Stimulated activated CD4-positive, alpha-beta T cell treated with anti-CD3 and anti-CD28 coated beads, Interleukin-2, amount 100 ng/mL, for 24 hours (primary cell): Measurements from ENCODE around the gene CCDC73.
"Not testable (repeated sequence)": the region's sequence is repeated elsewhere in the genome, so short reads cannot be mapped to it uniquely, and the experiment has no call there.

Experiments
- DNase-seq, 2 donors: peaks; one replicate each; pipeline ENCODE4 v3.0.0-alpha.2; 2020

The CCDC73 gene

DNA sequence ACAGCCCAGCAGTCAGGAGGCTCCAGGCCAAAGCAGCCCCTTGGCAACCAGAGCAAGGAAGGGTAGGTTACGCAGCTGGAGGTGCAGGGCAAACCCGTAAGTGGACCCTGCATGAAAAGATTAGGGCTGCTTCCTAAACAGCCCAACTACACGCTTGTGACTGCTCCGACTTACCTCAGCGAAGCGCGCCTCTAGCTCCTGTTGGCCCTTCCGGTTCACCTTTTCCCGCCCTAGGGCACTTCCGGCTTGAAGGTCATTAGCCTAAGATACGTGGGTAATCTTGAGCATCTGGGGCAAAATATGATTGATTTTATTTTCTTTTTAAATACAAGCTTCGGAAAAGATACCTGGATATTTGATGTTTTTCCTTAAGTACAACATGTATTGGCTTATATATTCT, at the start of gene CCDC73:
TSS of gene CCDC73 (minus strand) at position 224 of the 400 bp plus-strand sequence. CDS start 34,419 bp downstream, outside the sequence.
- no peak for DNase-seq

GRCh38 chr11:32843544-32843943, 49.1 kb upstream of the CCDC73 start:
- no peak for DNase-seq

- no peak for DNase-seq
Observed at GRCh38 chr11:32840587-32840986, 46.1 kb upstream of the CCDC73 start.

GRCh38 chr11:32839308-32839707, 44.8 kb upstream of the CCDC73 start:
- DNase-seq, result no peak

DNA sequence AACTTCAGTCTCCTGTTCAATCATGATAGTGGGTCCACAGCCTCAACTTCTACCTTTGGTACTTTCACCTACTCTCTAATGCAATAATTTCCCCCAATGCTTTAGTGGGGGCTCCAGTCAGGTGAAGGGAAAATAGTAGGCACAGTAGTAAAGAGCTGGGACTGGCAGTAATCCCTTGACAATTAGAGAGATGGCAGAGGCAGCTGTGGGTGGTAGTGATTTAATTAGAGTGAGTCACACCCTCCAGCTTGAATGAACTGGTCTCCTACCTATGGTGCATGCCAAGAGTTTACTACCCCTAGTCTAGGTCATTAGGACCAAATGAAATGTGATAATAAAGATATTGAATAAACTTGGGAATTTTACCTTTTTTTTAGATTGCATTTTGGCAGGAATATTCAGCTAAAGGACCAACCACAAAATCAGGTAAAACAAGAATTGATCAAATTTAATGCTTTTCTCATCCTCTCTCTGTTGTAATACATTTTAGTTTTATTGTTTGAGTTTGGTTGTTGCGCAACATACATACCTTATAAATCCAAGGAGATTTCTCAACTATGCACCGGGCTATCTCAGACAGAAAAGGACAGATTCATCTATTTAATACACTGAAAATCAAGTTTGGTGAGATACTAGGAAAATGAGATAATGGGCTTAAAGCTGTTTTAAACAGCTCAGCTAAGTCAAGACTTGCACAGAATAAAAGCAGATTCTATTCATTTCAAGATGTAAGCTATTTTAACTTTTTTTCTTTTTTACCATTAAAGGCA, 44.2 kb upstream of the CCDC73 start:
- DNase-seq, result no peak

DNA sequence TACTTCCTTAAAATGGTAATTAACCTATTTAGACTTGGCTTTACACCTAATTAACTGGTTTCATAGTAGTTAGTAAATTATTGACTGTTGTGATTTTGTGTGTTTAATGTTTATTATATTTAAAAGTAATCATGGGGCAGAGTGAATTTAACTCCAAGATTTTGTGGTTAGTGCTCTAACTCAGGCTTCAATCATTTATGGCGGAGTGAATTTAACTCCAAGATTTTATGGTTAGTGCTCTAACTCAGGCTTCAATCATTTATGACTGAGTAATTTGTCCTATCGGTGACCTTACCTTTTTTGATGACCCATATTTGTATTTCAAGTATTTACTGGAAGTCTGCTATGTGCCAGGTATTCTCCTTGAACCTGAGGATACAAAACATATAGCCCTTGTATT, 42.5 kb upstream of the CCDC73 start:
- DNase-seq, result no peak

DNA sequence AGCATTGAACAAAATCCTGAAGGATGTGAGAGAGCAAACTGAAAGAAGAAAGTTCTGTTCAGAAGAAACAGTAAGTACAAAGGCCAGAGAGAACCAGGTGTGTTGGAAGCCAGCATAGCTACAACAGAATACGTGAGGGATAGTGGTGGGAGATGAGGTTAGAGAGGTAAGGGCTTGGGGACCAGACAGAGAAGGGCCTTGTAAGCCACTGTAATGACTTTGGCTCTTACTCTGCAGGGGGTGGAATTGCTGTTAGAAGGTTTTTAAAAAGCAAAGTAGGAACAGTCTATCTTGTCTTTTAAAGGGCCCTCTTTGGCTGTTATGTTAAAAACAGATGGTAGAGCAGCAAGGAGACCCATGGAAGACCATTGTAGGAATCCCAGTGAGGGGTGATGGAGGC, 39.5 kb upstream of the CCDC73 start:
- DNase-seq, result no peak

DNA sequence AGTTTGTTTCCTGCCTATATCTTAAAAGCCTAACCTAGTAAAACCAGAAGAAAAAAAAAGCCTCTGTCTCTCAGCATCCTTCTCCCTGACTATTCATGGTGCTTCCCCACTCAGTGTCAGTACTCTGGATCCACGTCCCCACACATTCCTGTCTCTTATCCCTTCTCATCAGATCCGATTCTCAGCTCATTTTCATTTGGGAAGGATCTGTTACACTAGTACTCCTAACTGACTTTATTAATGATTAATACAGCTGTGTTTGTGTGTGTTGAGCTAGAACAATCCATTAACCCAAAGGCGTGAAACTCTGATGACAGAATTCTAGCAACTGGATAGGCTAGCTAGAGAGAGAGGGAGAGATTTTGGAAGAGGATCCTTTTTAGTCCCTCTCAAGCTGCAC, 36.8 kb upstream of the CCDC73 start:
- DNase-seq, result no peak

GRCh38 chr11:32830796-32831195, 36.3 kb upstream of the CCDC73 start:
- no peak for DNase-seq

- no peak for DNase-seq
Observed at GRCh38 chr11:32830413-32830738, 35.9 kb upstream of the CCDC73 start.

GRCh38 chr11:32829680-32830412, 35.4 kb upstream of the CCDC73 start, which contains the start of gene PRRG4:
Gene PRRG4 (plus strand): TSS chr11:32829927. CDS start chr11:32830530, 603 bp downstream.
- DNase-seq, result peak; percentile 45 to 67

GRCh38 chr11:32829157-32829679, 34.8 kb upstream of the CCDC73 start:
- DNase-seq, result no peak

GRCh38 chr11:32827276-32827675, 32.8 kb upstream of the CCDC73 start:
- DNase-seq, result no peak

GRCh38 chr11:32826113-32826512, 31.7 kb upstream of the CCDC73 start:
- DNase-seq, result no peak

- DNase-seq, result not testable (repeated sequence)
Observed at GRCh38 chr11:32823617-32824016, 29.2 kb upstream of the CCDC73 start.

GRCh38 chr11:32821917-32822560, 27.6 kb upstream of the CCDC73 start:
- no peak for DNase-seq

DNA sequence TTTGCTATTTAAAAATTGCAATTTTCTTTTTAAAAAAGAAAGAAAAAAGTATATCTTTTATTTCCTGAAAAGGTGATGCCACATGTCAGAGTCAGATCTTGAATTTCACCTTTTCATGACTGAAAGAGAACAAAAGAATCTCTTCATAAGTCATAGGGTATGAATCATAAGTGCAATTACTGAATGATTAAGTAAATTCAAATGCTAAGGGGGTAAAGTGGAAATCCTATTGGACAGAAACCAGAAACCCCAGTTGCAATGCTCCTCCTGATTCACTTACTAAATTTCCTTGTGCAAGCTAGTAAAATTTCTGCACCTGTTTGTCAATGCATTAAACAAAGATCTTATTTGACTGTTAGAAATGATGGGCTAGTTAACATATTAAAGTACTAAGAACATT, 27.1 kb upstream of the CCDC73 start:
- no peak for DNase-seq

- no peak for DNase-seq
Observed at GRCh38 chr11:32820497-32820896, 26.0 kb upstream of the CCDC73 start.

GRCh38 chr11:32819187-32819586, 24.7 kb upstream of the CCDC73 start:
- DNase-seq, result no peak

- DNase-seq, result no peak
Observed at GRCh38 chr11:32817852-32818183, 23.4 kb upstream of the CCDC73 start.

GRCh38 chr11:32817181-32817851, 22.9 kb upstream of the CCDC73 start:
- DNase-seq, result no peak

DNA sequence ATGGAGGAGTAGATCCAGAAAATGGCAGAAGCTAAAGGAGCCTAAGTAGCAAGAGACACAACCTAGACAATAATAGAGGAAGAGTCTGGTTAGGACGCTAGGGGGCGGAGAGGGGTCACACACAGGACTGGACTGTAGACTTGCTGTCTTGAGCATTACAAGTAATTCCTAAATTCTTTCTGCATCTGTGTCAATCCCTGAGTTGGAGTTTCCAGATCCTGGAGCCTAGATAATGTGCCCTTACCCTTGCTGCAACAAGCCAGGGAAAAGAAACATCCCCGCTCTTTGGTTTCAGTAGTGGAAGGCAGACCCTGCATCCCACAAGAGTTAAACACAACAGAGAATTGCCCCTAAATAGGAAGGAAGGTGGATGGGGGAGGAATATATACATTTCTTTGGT, 14.9 kb upstream of the CCDC73 start:
- peak; percentile 65 to 68 for DNase-seq

GRCh38 chr11:32796425-32796824, 2.0 kb upstream of the CCDC73 start:
- DNase-seq, result no peak
